HUES48 (cell line): Measurements from ENCODE around the gene MAMDC2.
"Not testable (repeated sequence)": the region's sequence is repeated elsewhere in the genome, so short reads cannot be mapped to it uniquely, and the experiment has no call there.

Source experiments
- H3K27ac ChIP-seq: one replicate; pipeline ENCODE4 v1.7.0; 2013; ENCODE audit warnings: low read depth, low read length, inconsistent platforms
- H3K27me3 ChIP-seq: 2 replicates; pipeline ENCODE4 v1.6.1; 2013; ENCODE audit warnings: mild to moderate bottlenecking, low read length; ENCODE audit not compliant: control insufficient read depth, insufficient read depth
- H3K36me3 ChIP-seq: 2 replicates; pipeline ENCODE4 v1.6.1; 2013; ENCODE audit warnings: low read length; ENCODE audit not compliant: control insufficient read depth, insufficient read depth
- H3K4me1 ChIP-seq: 2 replicates; pipeline ENCODE4 v1.6.1; 2013; ENCODE audit warnings: mild to moderate bottlenecking, low read length; ENCODE audit not compliant: control insufficient read depth, insufficient read depth
- H3K4me3 ChIP-seq: 2 replicates; pipeline ENCODE4 v1.5.1; 2013; ENCODE audit warnings: mild to moderate bottlenecking, low read depth, low read length
- H3K9ac ChIP-seq: 2 replicates; pipeline ENCODE4 v1.6.1; 2013; ENCODE audit warnings: mild to moderate bottlenecking, low read depth, low read length, moderate library complexity
- H3K9me3 ChIP-seq: 2 replicates; pipeline ENCODE4 v1.6.1; 2013; ENCODE audit warnings: low read length; ENCODE audit not compliant: control insufficient read depth, insufficient read depth

MAMDC2 gene

DNA sequence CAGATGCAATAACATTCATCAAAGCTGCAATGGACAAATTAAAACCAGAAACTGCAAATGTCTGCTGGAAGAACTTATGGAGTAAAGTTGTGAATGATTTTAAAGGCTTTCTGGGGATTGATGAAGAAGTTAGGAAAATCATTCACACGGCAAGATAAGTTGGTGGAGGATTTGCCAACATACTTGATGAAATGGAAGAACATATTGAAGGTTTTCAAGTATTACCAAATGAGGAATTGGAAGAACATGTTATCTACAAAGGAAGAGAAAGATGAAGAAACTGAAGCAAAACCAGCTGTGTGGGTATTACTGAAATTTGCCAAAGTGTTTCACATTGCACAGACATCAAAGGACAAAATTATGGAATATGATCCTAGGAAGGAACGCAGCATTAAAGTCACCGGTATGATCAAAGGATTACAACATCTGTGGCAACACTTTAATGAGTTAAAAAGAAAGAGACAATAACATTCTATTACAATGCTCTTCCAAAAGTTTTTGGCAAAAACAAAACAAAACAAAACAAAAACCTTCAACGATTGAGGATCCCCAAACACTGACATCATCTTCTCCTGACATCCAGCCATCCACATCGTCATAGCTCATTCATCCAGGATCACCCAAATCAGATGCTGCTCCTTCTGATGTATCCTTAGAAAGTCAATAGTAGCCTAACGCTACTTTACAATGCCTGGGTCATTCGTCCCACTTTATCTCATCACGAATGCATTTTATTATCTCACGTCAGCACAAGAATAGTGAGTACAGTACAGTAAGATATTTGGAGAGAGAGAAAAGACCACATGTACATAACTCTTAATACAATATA, 153.8 kb downstream of the MAMDC2 start:
- H3K9me3 ChIP-seq, result no peaks in the 10 kb centered on the region
- no peak overlapping the region for H3K4me3 ChIP-seq
- H3K27ac ChIP-seq, result no peak overlapping the region
- no peak overlapping the region for H3K9ac ChIP-seq
- H3K27me3 ChIP-seq, result no peaks in the 10 kb centered on the region
- no peaks in the 10 kb centered on the region for H3K4me1 ChIP-seq
- H3K36me3 ChIP-seq, result no peaks in the 10 kb centered on the region

DNA sequence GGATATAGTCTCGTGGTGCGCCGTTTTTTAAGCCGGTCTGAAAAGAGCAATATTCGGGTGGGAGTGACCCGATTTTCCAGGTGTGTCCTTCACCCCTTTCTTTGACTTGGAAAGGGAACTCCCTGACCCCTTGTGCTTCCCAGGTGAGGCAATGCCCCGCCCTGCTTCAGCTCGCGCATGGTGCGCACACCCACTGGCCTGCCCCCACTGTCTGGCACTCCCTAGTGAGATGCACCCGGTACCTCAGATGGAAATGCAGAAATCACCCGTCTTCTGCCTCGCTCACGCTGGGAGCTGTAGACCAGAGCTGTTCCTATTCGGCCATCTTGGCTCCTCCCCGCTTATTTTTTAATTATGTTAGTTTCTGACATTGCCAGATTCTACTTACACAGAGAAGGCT, 161.1 kb downstream of the MAMDC2 start:
- H3K9ac ChIP-seq, result peak overlapping the region; percentile 30; the same call in 1 of the 2 replicates
- H3K36me3 ChIP-seq, H3K4me1 ChIP-seq, H3K9me3 ChIP-seq, H3K27ac ChIP-seq, H3K27me3 ChIP-seq: not testable (repeated sequence)
- peak overlapping the region; percentile 49; the same call in 1 of the 2 replicates for H3K4me3 ChIP-seq

DNA sequence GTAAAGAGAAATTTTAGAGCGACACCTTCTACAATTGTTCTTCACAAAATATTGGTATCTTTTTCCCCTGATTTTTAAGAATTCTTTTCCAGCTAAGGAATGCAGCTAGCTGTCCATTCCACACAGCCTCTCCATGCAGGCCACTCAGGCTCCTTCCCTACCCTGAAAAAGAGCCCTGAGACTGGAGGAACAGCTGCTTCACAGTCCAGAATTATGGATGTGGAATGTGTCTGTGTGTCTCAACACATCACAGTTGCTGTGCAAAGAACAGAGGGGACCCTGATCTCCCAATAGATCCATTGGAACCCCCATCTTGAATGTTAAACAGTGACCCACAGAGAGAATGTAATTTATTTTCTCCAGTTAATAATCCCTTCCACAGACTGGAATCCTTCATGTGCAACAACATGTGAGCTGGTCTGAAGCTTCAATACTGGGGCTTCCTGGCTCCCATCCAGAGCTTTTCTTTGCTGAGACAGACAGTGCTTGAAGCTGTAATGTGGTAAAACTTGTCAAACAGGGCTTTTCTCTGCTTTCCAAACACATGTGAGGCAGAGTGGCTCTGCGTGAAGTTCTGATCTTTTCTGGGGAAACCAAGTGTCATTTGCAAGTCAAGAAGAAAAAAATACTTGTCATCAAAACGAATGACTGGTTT, 161.8 kb downstream of the MAMDC2 start:
- no peak overlapping the region for H3K27ac ChIP-seq
- H3K4me3 ChIP-seq, result no peak overlapping the region
- H3K9ac ChIP-seq, result no peak overlapping the region
- H3K4me1 ChIP-seq, result no peaks in the 10 kb centered on the region; the same call in 1 of the 2 replicates
- no peaks in the 10 kb centered on the region for H3K27me3 ChIP-seq
- no peaks in the 10 kb centered on the region for H3K9me3 ChIP-seq
- no peaks in the 10 kb centered on the region for H3K36me3 ChIP-seq

DNA sequence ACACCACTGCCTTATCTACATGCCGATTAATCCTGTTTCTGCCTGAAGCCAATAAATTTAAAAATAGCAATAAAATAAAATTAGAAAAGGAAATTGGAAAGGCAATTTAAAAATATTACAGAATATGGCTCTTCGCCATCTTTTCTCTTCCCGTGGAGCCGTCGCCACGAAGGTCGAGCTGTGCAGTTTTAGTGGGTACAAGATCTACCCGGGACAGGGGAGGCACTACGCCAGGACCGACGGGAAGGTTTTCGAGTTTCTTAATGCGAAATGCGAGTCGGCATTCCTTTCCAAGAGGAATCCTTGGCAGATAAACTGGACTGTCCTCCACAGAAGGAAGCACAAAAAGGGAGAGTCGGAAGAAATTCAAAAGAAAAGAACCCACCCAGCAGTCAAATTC, 173.4 kb downstream of the MAMDC2 start:
- no peaks in the 10 kb centered on the region for H3K27me3 ChIP-seq

DNA sequence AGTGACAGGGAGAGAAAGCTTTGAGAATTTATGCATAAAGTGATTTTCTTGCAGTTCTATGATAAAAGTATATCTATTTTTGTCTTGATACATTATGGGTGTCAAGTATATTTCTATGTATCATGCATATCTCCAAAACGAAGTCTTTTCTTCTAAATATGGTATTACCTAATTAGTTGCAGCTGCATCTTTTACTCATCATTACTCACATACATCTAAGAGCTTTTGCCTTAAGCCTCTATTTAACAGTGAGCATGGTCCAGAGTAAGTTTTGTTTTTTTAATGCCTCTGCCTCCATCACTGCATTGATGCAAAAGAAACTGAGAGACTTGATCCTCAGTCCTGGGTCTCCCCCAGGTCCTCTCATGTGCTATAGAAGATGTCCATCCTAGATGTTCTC, 175.1 kb downstream of the MAMDC2 start:
- H3K9me3 ChIP-seq, result no peaks in the 10 kb centered on the region
- no peak overlapping the region for H3K4me3 ChIP-seq
- H3K27me3 ChIP-seq, result no peaks in the 10 kb centered on the region
- no peaks in the 10 kb centered on the region for H3K36me3 ChIP-seq
- no peaks in the 10 kb centered on the region for H3K4me1 ChIP-seq
- no peak overlapping the region for H3K9ac ChIP-seq
- H3K27ac ChIP-seq, result no peak overlapping the region

More for the DNA sequence above, 173.4 kb downstream of the MAMDC2 start:
- no peaks in the 10 kb centered on the region for H3K4me1 ChIP-seq
- peaks cover 11% of the 10 kb centered on the region for H3K9me3 ChIP-seq
- H3K9ac ChIP-seq, result no peak overlapping the region
- H3K36me3 ChIP-seq, result no peaks in the 10 kb centered on the region
- H3K4me3 ChIP-seq, result no peak overlapping the region
- no peak overlapping the region for H3K27ac ChIP-seq

DNA sequence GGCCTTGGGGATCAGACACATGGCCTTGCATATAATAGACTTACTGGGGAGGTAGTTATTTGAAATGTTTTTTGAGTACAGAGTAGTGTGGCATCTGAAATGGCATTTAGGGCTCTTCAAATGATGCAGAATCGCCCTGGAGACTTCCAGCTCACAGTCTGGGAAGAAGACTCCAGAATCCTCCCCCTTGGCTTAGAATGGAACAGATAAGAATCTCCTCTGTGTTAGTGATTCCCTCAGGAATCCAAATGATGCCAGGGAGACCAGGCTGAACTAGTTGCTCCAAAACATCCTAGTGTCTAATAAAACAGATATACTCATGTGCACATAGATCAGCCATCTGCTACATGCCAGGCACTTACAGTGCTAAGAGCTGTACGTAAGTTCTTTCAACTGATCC, 176.6 kb downstream of the MAMDC2 start:
- Histone ChIP-seq H3K36me3 (no peaks in the 10 kb centered on the region), H3K9ac (no peak overlapping the region), H3K4me3 (no peak overlapping the region), H3K9me3 (no peaks in the 10 kb centered on the region), H3K27me3 (no peaks in the 10 kb centered on the region), H3K27ac (no peak overlapping the region), H3K4me1 (no peaks in the 10 kb centered on the region)

DNA sequence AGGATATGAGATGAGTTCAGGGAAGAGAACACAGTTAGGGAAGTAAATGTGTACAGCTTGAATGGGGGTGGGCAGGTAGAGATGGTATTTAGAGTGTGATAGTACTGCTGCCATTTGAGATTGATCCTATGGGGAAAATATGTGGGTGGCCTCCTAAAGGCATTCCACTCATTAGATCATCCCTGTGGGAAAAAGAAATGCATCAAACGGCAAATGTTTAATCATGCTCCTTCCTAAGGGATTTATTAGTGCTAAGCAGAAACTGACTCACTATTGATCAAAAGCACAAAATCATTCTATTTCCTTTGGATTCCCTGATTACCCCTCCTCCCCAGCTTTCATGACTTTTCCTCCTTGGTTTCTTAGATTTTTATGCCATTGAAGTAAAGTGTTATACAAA, 178.7 kb downstream of the MAMDC2 start:
- H3K36me3 ChIP-seq, result no peaks in the 10 kb centered on the region
- H3K27ac ChIP-seq, result no peak overlapping the region
- H3K4me3 ChIP-seq, result no peak overlapping the region
- H3K9me3 ChIP-seq, result no peaks in the 10 kb centered on the region
- no peak overlapping the region for H3K9ac ChIP-seq
- no peaks in the 10 kb centered on the region for H3K27me3 ChIP-seq
- no peaks in the 10 kb centered on the region for H3K4me1 ChIP-seq

DNA sequence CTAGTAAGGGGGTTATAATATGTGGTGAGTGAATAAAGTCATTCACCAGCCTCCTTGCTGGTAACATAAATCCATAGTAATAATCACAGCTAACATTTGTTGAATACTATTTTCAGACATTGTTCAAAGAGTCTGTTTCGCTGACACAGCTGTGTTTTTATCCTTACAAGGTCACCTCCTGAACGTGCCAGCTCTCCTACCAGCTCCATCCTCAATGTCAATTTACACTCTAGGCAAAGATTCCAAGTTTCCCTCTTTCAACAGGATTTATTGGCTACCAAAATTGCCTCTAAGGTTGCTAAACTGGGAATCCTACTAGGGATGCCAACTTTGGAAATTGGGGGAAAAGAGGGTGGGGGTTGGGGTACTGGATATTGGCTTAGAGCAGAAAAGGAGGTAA, 184.5 kb downstream of the MAMDC2 start:
- Histone ChIP-seq H3K9me3 (no peaks in the 10 kb centered on the region), H3K27me3 (no peaks in the 10 kb centered on the region), H3K36me3 (no peaks in the 10 kb centered on the region), H3K4me3 (no peak overlapping the region), H3K27ac (no peak overlapping the region), H3K9ac (no peak overlapping the region), H3K4me1 (0 out of 2 replicates have a peak, but pooled peaks cover 6% of the 10 kb centered on the region)

DNA sequence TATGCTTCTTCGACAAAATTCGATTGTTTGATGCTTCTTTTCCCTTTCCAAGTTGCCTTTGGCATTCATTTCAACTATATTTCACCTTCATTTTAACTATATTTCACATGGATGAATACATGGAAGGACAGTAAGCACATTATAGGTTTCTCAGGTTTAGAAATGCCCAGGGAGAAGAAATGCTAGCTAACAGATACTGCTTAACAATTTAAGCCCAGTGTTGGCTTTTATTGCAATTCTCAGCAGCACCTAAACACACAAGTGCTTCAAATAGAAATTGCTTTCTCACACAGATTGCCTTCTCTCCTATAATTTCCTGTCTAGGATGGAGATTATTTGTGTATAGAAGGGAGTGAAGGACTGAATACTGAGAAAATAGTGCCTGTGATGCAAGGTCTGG, 185.0 kb downstream of the MAMDC2 start:
- H3K4me1 ChIP-seq, result 0 out of 2 replicates have a peak, but pooled peaks cover 6% of the 10 kb centered on the region

DNA sequence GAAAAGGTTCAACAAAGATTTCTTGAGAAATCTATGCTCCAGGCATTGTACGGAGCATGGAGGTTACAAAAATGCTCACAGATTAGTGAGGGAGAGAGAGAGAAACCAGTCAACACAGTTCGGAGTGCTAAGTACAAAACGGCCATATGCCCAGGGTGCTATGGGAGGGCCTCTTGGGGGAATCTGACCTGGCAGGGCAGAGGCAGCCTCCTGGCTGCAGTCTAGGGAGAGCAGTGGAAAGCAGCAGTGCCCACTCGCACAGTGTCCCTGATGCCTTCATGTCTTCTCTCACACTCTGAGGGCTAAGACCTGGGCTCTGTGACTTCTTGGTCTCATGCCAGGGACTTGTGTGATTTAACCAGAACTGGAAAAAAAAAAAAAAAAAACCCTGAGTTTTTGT, 185.4 kb downstream of the MAMDC2 start:
- no peak overlapping the region for H3K4me3 ChIP-seq
- H3K9me3 ChIP-seq, result no peaks in the 10 kb centered on the region; the same call in 1 of the 2 replicates
- H3K27ac ChIP-seq, result no peak overlapping the region
- no peaks in the 10 kb centered on the region for H3K36me3 ChIP-seq
- H3K27me3 ChIP-seq, result no peaks in the 10 kb centered on the region
- 0 out of 2 replicates have a peak, but pooled peaks cover 6% of the 10 kb centered on the region for H3K4me1 ChIP-seq
- H3K9ac ChIP-seq, result no peak overlapping the region

More for the DNA sequence above, 185.0 kb downstream of the MAMDC2 start:
- Histone ChIP-seq H3K27ac (no peak overlapping the region), H3K36me3 (no peaks in the 10 kb centered on the region), H3K4me3 (no peak overlapping the region), H3K27me3 (no peaks in the 10 kb centered on the region), H3K9ac (no peak overlapping the region), H3K9me3 (no peaks in the 10 kb centered on the region)

DNA sequence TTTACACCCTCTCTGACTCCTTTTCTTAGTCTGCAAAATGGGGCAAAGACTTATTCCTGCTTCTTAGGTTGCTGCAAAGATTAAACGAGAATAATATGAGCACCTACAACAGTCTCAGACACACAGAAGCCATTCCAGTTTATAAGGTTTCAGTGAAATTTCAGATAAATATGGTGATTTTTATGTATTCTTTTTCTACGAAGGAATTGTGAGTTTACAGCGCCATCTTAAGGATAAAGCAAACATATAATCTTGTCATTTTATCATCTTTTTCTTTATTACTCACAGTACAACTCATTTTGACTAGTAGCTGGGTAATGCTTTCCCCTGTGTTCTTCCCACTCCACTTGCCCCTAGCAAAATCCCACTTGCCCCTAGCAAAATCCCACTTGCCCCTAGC, 185.9 kb downstream of the MAMDC2 start:
- Histone ChIP-seq H3K4me1 (0 out of 2 replicates have a peak, but pooled peaks cover 6% of the 10 kb centered on the region), H3K4me3 (no peak overlapping the region), H3K27ac (no peak overlapping the region), H3K27me3 (no peaks in the 10 kb centered on the region), H3K36me3 (no peaks in the 10 kb centered on the region), H3K9me3 (no peaks in the 10 kb centered on the region; the same call in 1 of the 2 replicates), H3K9ac (no peak overlapping the region)
